Activated CD4-positive, alpha-beta T cell treated with anti-CD3 and anti-CD28 coated beads for 1 hour (primary cell): ENCODE results near the gene PXN.
"Not testable (repeated sequence)": the region's sequence is repeated elsewhere in the genome, so short reads cannot be mapped to it uniquely, and the experiment has no call there.

Experiments used
- DNase-seq: peaks from one replicate; pipeline ENCODE4 v3.0.0-alpha.2; 2020

Gene PXN

DNA sequence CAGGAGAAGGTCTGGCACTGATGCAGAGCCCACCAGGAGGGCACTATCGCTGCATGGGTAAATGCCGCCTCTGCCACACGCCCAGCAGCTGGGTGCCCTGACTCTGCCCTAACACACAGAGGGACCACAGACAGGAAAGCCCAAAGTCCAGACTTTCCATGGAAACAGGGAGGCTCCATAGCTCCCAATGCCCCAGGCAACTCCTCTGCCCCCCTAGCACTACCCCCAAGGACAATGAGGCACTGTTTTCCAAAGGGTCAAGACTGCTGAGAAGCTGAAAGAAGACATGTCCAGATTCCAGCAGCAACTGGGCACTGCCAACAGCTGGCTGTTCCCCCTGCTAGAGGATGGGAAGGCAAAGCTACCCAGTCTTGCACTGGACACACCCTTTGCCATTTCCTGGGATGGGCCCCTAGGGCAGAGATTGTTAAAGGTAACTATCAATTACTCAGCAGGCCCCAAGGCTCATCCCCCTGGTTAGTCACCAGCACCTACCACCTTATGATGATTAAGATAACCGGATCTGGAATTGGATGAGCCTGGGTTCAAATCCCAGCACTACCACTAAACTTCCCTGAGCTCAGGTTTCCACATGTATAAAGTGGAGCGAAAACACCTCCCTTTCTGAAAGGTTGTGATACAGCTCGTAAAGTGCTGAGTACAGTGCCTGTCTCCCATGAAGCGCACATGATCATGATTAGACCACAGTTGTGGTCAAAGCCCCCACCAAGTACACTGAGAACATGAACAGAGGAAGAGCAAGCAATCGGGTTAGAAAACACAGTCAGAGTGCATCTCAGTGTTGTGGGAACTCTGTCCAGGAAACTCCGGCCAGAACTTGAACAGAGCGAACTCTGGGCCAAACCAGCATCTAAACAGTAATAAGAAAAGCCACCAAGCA is 3.3 kb downstream of the PXN start:
- DNase-seq = no peak

DNA sequence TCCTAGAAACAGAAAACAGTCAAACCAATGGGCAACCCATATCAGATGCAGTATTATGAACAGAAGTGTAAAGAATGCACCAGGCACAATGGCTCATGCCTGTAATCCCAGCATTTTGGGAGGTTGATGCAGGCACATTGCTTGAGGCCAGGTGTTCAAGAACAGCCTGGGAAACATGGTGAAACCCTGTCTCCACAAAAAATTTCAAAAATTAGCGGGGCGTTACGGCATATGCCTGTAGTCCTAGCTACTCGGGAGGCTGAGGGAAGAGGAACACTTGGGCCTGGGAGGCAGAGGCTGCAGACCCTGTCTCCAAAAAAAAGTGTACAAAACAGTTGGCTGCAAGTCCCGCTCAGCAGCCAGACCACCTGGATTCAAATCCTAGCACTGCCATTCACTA is 4.9 kb downstream of the PXN start:
- no peak for DNase-seq

DNA sequence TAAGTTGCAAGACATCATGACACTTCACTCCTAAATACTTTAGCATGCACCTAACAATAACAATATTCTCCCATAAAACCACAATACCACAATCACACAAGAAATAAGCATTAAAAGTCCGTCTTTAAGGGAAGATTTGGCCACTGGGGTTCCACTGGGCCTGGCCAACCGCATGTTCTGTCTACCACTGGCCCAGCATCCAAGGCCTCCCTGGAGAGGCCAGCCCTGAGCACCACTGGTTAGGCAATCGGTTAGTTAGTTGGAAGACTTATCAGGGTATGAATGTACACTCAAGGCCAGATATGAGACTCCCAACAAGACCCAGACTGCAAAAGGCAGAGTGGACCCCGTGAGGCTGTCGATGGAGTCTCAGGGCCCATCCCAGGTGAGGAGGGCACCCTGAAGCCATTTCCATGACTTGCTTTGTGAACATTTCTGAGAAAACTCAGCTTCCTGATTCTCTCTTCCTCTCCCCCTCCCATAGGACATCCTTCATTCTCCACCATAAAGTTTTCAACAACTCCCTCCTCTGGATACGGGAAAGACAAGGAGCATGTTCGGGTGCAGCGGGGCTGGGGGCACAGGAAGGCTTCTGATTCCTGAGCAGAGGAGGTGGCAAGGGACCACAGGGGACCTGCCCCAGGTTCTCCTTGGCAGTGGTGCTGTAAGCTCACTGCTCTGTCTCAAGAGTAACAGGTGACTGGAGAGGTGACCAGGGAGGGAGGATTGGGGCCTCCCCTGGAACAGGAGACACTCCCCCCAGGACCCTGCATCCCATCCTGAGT is 5.9 kb downstream of the PXN start:
- DNase-seq = no peak

DNA sequence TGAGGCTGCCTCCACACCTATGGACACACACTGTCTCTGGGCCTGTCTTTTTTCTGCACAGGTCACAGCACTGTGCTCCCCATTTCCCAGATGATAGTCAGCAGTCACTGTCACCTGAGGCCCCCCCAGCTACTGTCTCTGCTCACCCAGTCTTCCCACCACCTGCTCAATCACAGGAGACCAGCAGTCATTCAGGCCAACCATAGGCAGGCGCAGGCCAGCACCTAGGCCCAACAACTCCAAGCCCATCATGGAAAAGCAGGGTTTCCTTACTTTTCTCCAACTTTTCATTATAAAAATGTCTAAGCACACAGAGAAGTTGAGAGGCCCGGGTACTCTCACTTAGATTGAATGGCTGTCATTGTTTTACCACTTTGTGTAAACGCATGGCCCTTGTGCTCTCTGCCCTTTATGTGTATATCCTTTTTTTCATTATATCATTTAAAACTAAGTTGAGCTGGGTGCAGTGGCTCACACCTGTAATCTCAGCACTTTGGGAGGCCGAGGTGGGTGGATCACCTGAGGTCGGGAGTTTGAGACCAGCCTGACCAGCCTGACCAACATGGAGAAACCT is 7.1 kb downstream of the PXN start:
- no peak for DNase-seq

- DNase-seq = no peak
Measured at GRCh38 chr12:120257041-120257821, 8.3 kb downstream of the PXN start.

GRCh38 chr12:120254809-120255208 is 10.7 kb downstream of the PXN start:
- no peak for DNase-seq

DNA sequence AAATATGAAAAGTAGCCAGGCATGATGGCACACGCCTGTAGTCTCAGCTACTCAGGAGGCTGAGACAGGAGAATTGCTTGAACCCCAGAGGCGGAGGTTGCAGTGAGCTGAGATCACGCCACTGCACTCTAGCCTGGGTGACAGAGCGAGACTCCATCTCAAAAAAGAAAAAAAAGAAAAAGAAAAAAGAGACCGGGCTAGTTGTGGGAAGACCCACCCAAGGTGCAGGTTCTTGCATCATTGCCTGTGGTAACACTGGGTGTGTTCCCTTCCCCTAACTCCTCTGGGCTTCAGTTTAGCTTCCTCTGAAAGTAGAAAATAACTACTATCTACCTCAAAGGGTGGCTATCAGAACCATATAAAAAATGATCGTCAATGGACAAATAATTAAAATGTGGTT is 12.2 kb downstream of the PXN start:
- DNase-seq = not testable (repeated sequence)

DNA sequence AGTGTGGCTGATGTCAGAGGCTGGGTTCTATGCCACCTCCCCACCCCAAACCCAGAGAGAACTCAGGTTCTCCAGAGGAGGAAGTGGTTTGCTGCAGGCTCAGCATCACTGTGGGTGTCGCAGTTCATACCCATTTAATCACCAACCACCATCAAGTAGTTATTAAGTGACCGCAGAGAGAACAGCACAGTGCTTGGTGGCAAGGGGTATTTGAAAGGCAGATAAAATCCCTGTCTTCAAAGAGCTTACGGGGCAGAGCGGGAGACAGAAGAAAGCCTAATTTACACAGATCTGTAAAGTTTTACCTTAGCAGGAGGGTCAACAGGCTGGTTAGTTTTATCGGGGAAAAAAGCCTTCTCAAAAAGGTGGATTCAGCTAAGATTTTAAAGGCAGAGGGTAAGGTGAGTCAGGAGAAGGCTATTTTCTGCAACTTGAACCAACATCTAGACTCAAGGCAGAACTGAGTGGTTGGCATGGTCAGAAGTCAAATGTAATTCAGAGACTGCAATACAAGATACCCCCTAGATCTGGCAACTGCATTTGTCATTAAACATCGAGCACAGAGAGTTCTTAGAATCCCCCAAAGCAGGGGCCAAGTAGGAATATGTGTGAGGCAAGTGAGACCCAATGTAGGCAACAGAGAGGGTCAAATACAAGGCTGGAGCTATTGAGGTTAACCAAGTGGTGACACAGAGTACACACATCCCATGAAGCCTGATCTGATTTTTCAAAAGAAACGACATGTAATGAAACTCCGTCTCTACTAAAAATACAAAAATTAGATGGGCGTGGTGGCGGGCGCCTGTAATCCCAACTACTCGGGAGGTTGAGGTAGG is 13.2 kb downstream of the PXN start:
- DNase-seq = peak; percentile 66

DNA sequence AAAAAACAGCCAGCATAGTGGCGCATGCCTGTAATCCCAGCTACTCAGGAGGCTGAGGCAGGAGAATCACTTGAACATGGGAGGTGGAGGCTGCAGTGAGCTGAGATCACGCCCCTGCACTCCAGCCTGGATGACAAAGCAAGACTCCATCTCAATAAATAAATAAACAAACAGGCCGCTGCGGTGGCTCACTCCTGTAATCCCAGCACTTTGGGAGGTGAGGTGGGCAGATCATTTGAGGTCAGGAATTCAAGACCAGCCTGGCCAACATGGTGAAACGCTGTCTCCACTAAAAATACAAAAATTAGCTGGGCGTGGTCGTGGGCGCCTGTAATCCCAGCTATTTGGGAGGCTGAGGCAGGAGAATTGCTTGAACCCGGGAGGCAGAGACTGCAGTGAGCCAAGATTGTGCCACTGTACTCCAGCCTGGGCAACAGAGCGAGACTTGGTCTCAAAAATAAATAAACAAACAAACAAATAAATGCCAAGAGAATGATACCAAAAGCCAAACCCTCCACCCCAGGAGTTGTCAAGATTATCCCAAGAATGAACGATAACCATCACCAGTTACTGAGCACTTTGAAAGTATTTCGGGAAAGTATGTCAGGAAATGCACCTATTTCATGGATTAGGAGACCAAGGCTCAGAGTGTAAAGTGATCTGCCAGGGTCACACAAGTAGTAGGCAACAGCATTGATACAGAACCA is 14.0 kb downstream of the PXN start:
- not testable (repeated sequence) for DNase-seq

DNA sequence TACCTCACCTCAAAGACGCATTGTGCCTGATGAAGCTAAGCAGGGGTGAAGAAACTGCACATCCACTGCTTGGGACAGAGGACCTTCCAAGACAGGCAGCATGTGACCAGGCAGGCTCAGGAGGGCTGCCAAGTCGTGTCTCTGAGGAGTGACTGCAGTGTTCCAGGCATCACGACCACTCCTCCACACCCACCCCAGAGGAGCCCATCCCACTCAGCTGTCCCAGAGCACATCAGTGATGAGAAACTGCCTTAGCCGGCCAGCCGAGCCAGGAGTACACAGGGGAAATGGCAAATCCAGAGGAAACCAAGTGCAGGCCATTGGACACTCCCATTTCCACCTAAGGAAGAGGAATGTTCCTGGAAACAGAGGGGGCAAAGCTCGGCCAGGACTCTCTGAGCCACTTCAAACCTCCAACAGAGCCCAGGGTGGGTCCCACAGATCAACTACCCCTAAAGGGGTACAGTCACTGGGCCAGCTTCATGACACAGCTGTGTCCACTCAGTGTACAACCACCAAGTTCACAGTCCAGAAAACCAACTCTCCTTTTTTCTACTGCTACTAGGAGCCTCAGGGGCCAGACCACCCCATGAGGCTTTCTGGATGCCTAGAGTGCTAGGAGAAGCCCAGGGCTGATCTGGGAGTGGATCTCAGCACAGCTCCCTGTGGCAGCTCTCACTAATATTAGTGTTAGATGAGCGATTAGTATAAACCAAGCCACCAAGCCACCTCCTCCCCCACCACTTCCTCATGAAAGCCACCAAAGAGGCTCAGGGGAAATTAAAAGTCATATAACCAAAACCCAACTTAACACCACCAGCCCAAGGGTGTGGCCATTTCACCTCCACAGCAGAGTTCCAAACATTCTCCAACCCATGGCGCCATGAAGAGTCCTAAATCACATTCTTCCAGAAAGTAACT is 15.4 kb downstream of the PXN start:
- no peak for DNase-seq

DNA sequence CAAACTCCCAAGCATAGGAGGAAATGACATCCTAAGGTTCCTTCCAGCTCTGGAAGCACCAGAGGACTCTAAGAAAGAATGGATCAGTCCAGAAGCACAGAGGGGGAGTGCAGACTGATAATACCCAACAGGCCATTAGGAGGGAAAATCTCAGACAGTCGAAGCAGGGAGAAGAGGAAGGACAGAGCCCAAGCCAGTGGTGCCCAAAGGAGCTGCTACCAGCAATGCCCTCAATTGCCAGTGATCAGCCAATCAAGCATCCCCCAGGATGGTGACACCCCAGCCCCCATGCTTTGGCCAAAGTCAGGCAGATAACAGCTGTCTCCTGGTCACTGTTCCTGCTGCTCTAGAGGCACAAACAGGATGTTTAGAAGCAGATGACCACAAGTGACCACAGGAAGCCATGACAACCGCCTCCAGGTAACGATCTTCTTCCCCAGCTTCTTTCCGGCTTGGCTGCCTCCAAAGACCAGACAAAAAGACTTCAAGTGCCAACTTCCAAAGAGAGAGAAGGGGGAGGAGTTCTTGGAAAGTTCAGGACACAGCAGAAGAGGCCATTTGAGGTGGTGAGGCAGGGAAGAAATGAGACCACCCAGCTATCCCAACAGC is 16.2 kb downstream of the PXN start:
- no peak for DNase-seq

GRCh38 chr12:120247621-120248030 is 17.9 kb downstream of the PXN start:
- DNase-seq = no peak

- DNase-seq = no peak
Measured at GRCh38 chr12:120247183-120247582, 18.3 kb downstream of the PXN start.

DNA sequence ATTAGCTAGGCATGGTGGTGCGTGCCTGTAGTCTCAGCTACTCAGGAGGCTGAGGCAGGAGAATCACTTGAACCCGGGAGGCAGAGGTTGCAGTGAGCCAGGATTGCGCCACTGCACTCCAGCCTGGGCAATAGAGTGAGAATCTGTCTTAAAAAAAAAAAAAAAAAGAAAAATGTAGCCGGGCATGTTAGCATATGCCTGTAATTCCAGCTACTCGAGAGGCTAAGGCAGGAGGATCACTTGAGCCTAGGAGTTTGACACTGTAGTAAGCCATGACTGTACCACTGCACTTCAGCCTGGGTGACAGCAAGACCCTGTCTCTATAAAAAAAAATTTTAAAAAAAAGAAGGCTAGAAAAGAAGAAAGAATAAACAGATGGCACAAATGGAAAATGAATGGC is 18.8 kb downstream of the PXN start:
- not testable (repeated sequence) for DNase-seq

DNA sequence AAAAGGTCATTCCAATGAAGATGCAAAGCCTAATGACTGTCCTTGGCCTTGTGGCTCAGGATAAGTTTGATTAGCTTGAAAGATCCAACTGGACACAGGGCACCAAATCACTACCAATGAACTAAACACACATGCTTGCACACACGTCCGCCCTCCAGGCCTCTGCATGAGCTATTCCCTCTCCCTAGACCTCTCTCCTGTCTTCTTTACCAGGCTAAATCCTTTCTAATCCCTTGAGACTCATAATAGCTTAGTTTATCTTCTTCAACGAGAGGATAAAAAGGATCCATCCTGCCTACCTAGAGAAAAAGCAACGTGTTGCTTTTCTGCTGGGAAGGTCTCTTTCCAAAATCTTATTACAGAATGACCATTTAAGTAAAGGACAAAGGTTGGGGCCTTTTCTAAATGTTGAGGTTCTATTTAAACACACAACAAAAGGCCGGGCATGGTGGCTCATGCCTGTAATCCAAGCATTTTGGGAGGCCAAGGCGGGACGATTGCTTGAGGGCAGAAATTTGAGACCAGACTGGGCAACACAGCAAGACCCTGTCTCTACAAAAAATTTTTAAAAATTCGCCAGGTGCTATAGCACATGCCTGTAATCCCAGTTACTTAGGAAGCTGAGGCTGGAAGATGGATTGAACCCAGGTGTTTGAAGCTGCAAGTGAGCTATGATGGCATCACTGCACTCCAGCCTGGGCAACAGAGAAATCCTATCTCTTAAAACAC is 22.4 kb downstream of the PXN start:
- DNase-seq = no peak

GRCh38 chr12:120242275-120242799 is 23.2 kb downstream of the PXN start:
- DNase-seq = no peak

GRCh38 chr12:120241561-120242274 is 23.8 kb downstream of the PXN start:
- no peak for DNase-seq

DNA sequence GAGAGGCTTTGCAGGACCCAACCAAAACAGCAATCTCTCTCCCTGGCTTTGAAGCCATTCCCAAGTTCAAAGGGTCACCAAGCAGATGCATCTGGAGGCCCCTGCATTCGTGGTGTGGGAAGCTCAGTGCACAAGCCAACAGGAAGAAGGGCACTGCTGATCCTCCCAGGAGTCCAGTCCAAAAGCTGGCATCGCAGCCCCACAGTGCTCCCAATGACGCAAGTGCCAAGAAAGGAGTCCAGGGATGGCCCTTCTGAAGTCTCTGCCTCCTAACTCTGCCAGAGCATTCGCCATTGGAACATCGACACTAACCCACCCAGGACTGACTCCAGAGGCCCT is 25.1 kb downstream of the PXN start:
- DNase-seq = no peak
